ENCODE data around the gene LZTS2.

LZTS2 gene

GRCh38 chr10:100997360-100998182 is 2.0 kb upstream of the LZTS2 start:
- peak in 42 of 56 donors; percentile 31 to 95 (median 70) for DNase-seq

- DNase-seq: peak; percentile 42 to 95 (median 86)
These were observed 1.2 kb upstream of the LZTS2 start for GRCh38 chr10:100998183-100998990.

- peak in 53 of 56 donors; percentile 43 to 94 (median 79) for DNase-seq
These were observed 442 bp upstream of the LZTS2 start for GRCh38 chr10:100998991-100999741.

GRCh38 chr10:101000127-101000914 is 713 bp downstream of the LZTS2 start:
- DNase-seq: peak in 33 of 56 donors; percentile 17 to 72 (median 56)

- peak in 49 of 56 donors; percentile 20 to 86 (median 66) for DNase-seq
These were observed 1.5 kb downstream of the LZTS2 start for GRCh38 chr10:101000915-101001658.

- peak in 1 of 56 donors; percentile 55 for DNase-seq
These were observed 2.0 kb downstream of the LZTS2 start for GRCh38 chr10:101001659-101002035.

- DNase-seq: no peak
These were observed 2.8 kb downstream of the LZTS2 start for GRCh38 chr10:101002456-101002855.

GRCh38 chr10:101003639-101004206 is 4.1 kb downstream of the LZTS2 start:
- no peak for DNase-seq

GRCh38 chr10:101005361-101005760 is 5.8 kb downstream of the LZTS2 start:
- DNase-seq: no peak

- DNase-seq: no peak
These were observed 6.4 kb downstream of the LZTS2 start for GRCh38 chr10:101005869-101006567.

- peak in 24 of 56 donors; percentile 24 to 71 (median 38) for DNase-seq
These were observed 7.0 kb downstream of the LZTS2 start for GRCh38 chr10:101006593-101007098.

GRCh38 chr10:101007099-101007711 is 7.6 kb downstream of the LZTS2 start:
- DNase-seq: peak in 23 of 56 donors; percentile 18 to 59 (median 41)

- peak in 41 of 56 donors; percentile 20 to 81 (median 59) for DNase-seq
These were observed 8.6 kb downstream of the LZTS2 start for GRCh38 chr10:101007915-101008822.

- DNase-seq: peak in 50 of 56 donors; percentile 24 to 88 (median 73)
These were observed 9.3 kb downstream of the LZTS2 start for GRCh38 chr10:101008823-101009423.

GRCh38 chr10:101010329-101010728 is 10.7 kb downstream of the LZTS2 start:
- no peak for DNase-seq

Measured in nucleus accumbens (tissue), 56 donors.